Measurements from ENCODE around the gene FOXA2. TPM values are rescaled to one million over a fixed set of nuclear protein-coding genes. Genes with fewer than 3 reads are reported as not detected.

Gene FOXA2
- total RNA-seq, 1 experiment from 2014 or later, result 14.4 TPM

DNA sequence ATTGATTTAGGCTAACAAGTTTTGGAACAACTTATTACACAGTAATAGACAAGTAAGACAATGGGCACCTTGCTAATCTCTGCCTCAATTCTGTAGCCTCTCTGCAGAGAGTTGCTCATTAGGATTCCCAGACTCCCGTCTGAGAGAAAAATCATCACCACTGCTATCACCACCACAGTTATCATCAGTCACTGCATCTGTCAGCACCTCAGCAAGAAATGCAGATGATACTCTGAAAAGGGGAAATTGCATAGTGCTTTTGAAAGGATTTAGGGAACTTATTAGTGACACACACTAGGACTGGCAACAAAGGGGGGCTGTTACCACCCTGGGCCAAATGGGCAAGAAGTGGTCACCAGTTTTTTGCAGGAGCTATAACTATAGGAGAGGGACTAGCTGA is 39.9 kb downstream of the FOXA2 start:
- Histone ChIP-seq H4K20me1 (ENCODE audit: low read length) (no peaks in the 10 kb centered on the region), H2AFZ (ENCODE audit: low read length) (no peak overlapping the region), H3K4me1 (ENCODE audit: insufficient read depth, low read length) (no peaks in the 10 kb centered on the region), H3K4me3 (ENCODE audit: low read length) (no peak overlapping the region), H3K9me3 (ENCODE audit: low read length) (no peaks in the 10 kb centered on the region), H3K36me3 (ENCODE audit: low read depth, low read length) (no peaks in the 10 kb centered on the region), H3K9me2 (replicated peaks; ENCODE audit: low read length) (no peaks in the 10 kb centered on the region), H3K79me2 (ENCODE audit: low read length) (no peaks in the 10 kb centered on the region), H3K27me3 (ENCODE audit: low read length) (peaks cover 34% of the 10 kb centered on the region), H3K9ac (ENCODE audit: low read length) (no peak overlapping the region), H3K27ac (ENCODE audit: low read length) (no peak overlapping the region), H3F3A (ENCODE audit: low read length, unreplicated experiment) (no peaks in the 10 kb centered on the region), H3K4me2 (ENCODE audit: low read length) (no peak overlapping the region)
- no TSS peak for BruUV-seq (replicated peaks)
- POLR2A ChIA-PET (ENCODE audit: unreplicated experiment), result no interaction called here
- CTCF ChIA-PET, result no interaction called here
- TF ChIP-seq EZH2phosphoT487 (IDR thresholded peaks at IDR 0.05; ENCODE audit: borderline replicate concordance, low read length) (no peak), EZH2 (IDR thresholded peaks at IDR 0.05; ENCODE audit: low read length, unreplicated experiment) (no peak)
- TF ChIP-seq, protein P1, sequence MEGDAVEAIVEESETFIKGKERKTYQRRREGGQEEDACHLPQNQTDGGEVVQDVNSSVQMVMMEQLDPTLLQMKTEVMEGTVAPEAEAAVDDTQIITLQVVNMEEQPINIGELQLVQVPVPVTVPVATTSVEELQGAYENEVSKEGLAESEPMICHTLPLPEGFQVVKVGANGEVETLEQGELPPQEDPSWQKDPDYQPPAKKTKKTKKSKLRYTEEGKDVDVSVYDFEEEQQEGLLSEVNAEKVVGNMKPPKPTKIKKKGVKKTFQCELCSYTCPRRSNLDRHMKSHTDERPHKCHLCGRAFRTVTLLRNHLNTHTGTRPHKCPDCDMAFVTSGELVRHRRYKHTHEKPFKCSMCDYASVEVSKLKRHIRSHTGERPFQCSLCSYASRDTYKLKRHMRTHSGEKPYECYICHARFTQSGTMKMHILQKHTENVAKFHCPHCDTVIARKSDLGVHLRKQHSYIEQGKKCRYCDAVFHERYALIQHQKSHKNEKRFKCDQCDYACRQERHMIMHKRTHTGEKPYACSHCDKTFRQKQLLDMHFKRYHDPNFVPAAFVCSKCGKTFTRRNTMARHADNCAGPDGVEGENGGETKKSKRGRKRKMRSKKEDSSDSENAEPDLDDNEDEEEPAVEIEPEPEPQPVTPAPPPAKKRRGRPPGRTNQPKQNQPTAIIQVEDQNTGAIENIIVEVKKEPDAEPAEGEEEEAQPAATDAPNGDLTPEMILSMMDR (conservative IDR thresholded peaks at IDR 0.05; ENCODE audit: low read depth, low read length), result no peak
- ATAC-seq, result no peak
- DNase-seq, result no peak
- intact Hi-C loops (cut with micrococcal nuclease), result no loop called here

- intact Hi-C loops (cut with micrococcal nuclease), result no loop called here
- BruUV-seq (replicated peaks), result no TSS peak
- no peak for DNase-seq
- TF ChIP-seq EZH2 (IDR thresholded peaks at IDR 0.05; ENCODE audit: low read length, unreplicated experiment) (no peak), EZH2phosphoT487 (IDR thresholded peaks at IDR 0.05; ENCODE audit: borderline replicate concordance, low read length) (no peak)
- TF ChIP-seq, protein P1 (conservative IDR thresholded peaks at IDR 0.05; ENCODE audit: low read depth, low read length), result no peak
- no peaks in the 10 kb centered on the region for H3K36me3 ChIP-seq (ENCODE audit: low read depth, low read length)
- no peaks in the 10 kb centered on the region for H3K4me1 ChIP-seq (ENCODE audit: insufficient read depth, low read length)
- no peaks in the 10 kb centered on the region for H3F3A ChIP-seq (ENCODE audit: low read length, unreplicated experiment)
- H2AFZ ChIP-seq (ENCODE audit: low read length), result no peak overlapping the region
- H4K20me1 ChIP-seq (ENCODE audit: low read length), result no peaks in the 10 kb centered on the region
- no peaks in the 10 kb centered on the region for H3K9me3 ChIP-seq (ENCODE audit: low read length)
- no peak for ATAC-seq
- no peak overlapping the region for H3K9ac ChIP-seq (ENCODE audit: low read length)
- no peaks in the 10 kb centered on the region for H3K79me2 ChIP-seq (ENCODE audit: low read length)
- H3K27ac ChIP-seq (ENCODE audit: low read length), result no peak overlapping the region
- ChIA-PET POLR2A (ENCODE audit: unreplicated experiment) (no interaction called here), CTCF (no interaction called here)
- no peak overlapping the region for H3K4me2 ChIP-seq (ENCODE audit: low read length)
- H3K27me3 ChIP-seq (ENCODE audit: low read length), result peaks cover 47% of the 10 kb centered on the region
- 0 out of 2 replicates have a peak, but pooled peaks cover 2% of the 10 kb centered on the region for H3K9me2 ChIP-seq (replicated peaks; ENCODE audit: low read length)
- no peak overlapping the region for H3K4me3 ChIP-seq (ENCODE audit: low read length)
Measured at GRCh38 chr20:22542427-22542826, 41.9 kb downstream of the FOXA2 start.

DNA sequence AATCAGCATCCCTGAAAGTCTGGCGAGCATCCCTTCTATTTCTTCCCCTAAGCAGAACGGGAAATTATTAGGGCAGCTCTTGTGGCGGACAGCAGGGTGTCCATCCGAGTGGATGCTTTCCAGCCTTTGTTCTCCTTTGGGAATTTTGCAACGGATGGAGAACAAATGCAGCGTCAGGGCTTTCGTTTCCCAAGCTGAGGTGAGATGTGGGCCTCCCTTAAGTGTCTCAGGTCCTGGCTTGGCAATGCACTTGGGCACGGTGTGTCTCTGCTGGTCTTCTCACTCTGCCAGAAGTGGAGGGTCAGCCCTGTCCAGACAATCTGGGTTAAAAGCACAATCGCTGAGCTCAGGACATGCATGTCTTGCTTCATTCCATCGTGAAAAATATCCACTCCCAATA is 43.5 kb downstream of the FOXA2 start:
- ATAC-seq, result no peak
- H3K4me3 ChIP-seq (ENCODE audit: low read length), result no peak overlapping the region
- H3K9me3 ChIP-seq (ENCODE audit: low read length), result no peaks in the 10 kb centered on the region
- intact Hi-C loops (cut with micrococcal nuclease), result no loop called here
- H3K27me3 ChIP-seq (ENCODE audit: low read length), result peaks cover 47% of the 10 kb centered on the region
- H3K4me1 ChIP-seq (ENCODE audit: insufficient read depth, low read length), result no peaks in the 10 kb centered on the region
- no peak overlapping the region for H3K9ac ChIP-seq (ENCODE audit: low read length)
- no peak overlapping the region for H3K27ac ChIP-seq (ENCODE audit: low read length)
- CTCF ChIA-PET, result no interaction called here
- no peaks in the 10 kb centered on the region for H4K20me1 ChIP-seq (ENCODE audit: low read length)
- no TSS peak for BruUV-seq (replicated peaks)
- POLR2A ChIA-PET (ENCODE audit: unreplicated experiment), result no interaction called here
- TF ChIP-seq, protein P1 (conservative IDR thresholded peaks at IDR 0.05; ENCODE audit: low read depth, low read length), result no peak
- TF ChIP-seq EZH2 (IDR thresholded peaks at IDR 0.05; ENCODE audit: low read length, unreplicated experiment) (no peak), EZH2phosphoT487 (IDR thresholded peaks at IDR 0.05; ENCODE audit: borderline replicate concordance, low read length) (no peak)
- DNase-seq, result no peak
- H3K36me3 ChIP-seq (ENCODE audit: low read depth, low read length), result no peaks in the 10 kb centered on the region
- H3K9me2 ChIP-seq (replicated peaks; ENCODE audit: low read length), result 0 out of 2 replicates have a peak, but pooled peaks cover 3% of the 10 kb centered on the region
- no peak overlapping the region for H2AFZ ChIP-seq (ENCODE audit: low read length)
- H3K4me2 ChIP-seq (ENCODE audit: low read length), result no peak overlapping the region
- no peaks in the 10 kb centered on the region for H3K79me2 ChIP-seq (ENCODE audit: low read length)
- no peaks in the 10 kb centered on the region for H3F3A ChIP-seq (ENCODE audit: low read length, unreplicated experiment)

Data from PC-3 (cell line).